Activated T-helper 1 cell treated with anti-CD3 and anti-CD28 coated beads, Interleukin-12 subunit alpha, Interleukin-12 subunit beta, Interleukin-2, Interleukin-4 antibody, amounts not matched to agents 30 ng/mL and 10 ng/mL and 1 ng/mL, durations not matched to agents 14 hours and 24 hours and 36 hours (primary cell): ENCODE measurements around the gene TSPAN3. TPM values are rescaled to one million over a fixed set of nuclear protein-coding genes. Genes with fewer than 3 reads are reported as not detected.

Experiments
- DNase-seq: peaks from one replicate; pipeline ENCODE4 v3.0.0; 2021; ENCODE audit warnings: low spot score
- H3K27ac Mint-ChIP-seq: one replicate; pipeline ENCODE4 v1.8.0; 2021; ENCODE audit warnings: mild to moderate bottlenecking, mixed read lengths
- H3K27me3 Mint-ChIP-seq: one replicate; pipeline ENCODE4 v1.8.0; 2022; ENCODE audit warnings: mild to moderate bottlenecking, moderate library complexity, mixed read lengths; ENCODE audit not compliant: insufficient read depth
- H3K36me3 Mint-ChIP-seq: one replicate; pipeline ENCODE4 v1.8.0; 2021; ENCODE audit warnings: low read depth, mixed read lengths
- H3K4me1 Mint-ChIP-seq: one replicate; pipeline ENCODE4 v1.8.0; 2021; ENCODE audit warnings: low read depth, mixed read lengths
- H3K4me3 Mint-ChIP-seq: one replicate; pipeline ENCODE4 v1.8.0; 2021; ENCODE audit warnings: mild to moderate bottlenecking, moderate library complexity, mixed read lengths
- H3K9me3 Mint-ChIP-seq: one replicate; pipeline ENCODE4 v1.8.0; 2021; ENCODE audit warnings: mixed read lengths
- intact Hi-C: fragments of 100-400 bp; cut with micrococcal nuclease; formaldehyde crosslinking; loops from one replicate; pipeline ENCODE4 v1.15.1; 2024
- total RNA-seq: library from RNA; stranded (reverse); gene quantifications from 2 replicates; pipeline ENCODE4 v1.2.3, GENCODE V29; 2022

The TSPAN3 gene
- total RNA-seq, 1 donor from 2014 or later: 41.5 TPM

GRCh38 chr15:77042245-77042919 lies 28.5 kb downstream of the TSPAN3 start:
- Mint-ChIP-seq H3K36me3 (peaks cover 54% of the 10 kb centered on the region), H3K27ac (no peak overlapping the region), H3K27me3 (no peaks in the 10 kb centered on the region), H3K4me3 (no peak overlapping the region), H3K9me3 (no peaks in the 10 kb centered on the region), H3K4me1 (peaks cover 31% of the 10 kb centered on the region)
- no peak for DNase-seq
- intact Hi-C loops: no loop called here

DNA sequence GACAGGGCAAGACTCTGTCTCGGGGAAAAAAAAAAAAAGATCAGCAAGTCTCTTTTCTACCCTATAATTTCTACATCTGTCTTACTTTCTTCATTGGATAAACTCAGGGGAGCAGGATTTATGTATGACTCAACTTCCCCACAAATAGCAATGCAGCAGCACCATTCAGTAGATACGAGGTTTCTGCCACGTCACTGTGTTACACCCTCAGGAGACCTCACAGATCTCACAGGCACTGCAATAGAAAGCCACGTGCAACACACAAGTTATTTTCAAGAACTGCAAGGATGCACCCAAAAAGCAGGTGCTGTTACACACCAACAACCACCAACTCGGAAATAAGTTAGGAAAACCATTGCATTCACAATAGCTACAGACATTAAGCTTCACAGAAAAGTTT lies 30.2 kb downstream of the TSPAN3 start:
- H3K36me3 Mint-ChIP-seq: peaks cover 58% of the 10 kb centered on the region
- peaks cover 28% of the 10 kb centered on the region for H3K4me1 Mint-ChIP-seq

GRCh38 chr15:77039848-77040247 lies 31.1 kb downstream of the TSPAN3 start:
- intact Hi-C loops: no loop called here
- H3K27me3 Mint-ChIP-seq: no peaks in the 10 kb centered on the region
- DNase-seq: no peak
- no peaks in the 10 kb centered on the region for H3K9me3 Mint-ChIP-seq
- no peak overlapping the region for H3K4me3 Mint-ChIP-seq
- H3K36me3 Mint-ChIP-seq: peaks cover 55% of the 10 kb centered on the region
- peak overlapping the region; percentile 47 for H3K27ac Mint-ChIP-seq
- H3K4me1 Mint-ChIP-seq: peaks cover 20% of the 10 kb centered on the region

More for the DNA sequence above, 30.2 kb downstream of the TSPAN3 start:
- DNase-seq: no peak
- Mint-ChIP-seq H3K27me3 (no peaks in the 10 kb centered on the region), H3K9me3 (no peaks in the 10 kb centered on the region), H3K27ac (peak overlapping the region; percentile 65), H3K4me3 (no peak overlapping the region)
- intact Hi-C loops: no loop called here

DNA sequence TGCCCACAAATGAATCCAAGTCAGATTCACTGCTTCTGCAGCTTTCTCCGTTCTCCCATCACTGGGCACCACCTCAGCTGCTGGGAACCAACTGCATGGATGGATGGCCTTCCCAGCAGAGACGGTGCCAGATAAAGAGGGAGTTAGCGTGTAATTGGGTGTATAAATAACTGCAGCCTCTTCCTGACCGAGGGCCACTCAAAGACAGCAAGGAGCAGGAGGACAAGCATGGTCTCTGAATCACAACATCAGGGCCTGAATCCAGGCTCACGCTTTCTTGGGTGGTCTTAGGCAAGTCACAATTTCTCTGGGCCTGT lies 31.7 kb downstream of the TSPAN3 start:
- Mint-ChIP-seq H3K36me3 (peaks cover 58% of the 10 kb centered on the region), H3K4me3 (no peak overlapping the region), H3K27me3 (no peaks in the 10 kb centered on the region), H3K9me3 (no peaks in the 10 kb centered on the region), H3K27ac (peak overlapping the region; percentile 47), H3K4me1 (peaks cover 20% of the 10 kb centered on the region)
- intact Hi-C loops: no loop called here
- DNase-seq: no peak

GRCh38 chr15:77038312-77039216 lies 32.3 kb downstream of the TSPAN3 start:
- Mint-ChIP-seq H3K27me3 (no peaks in the 10 kb centered on the region), H3K4me3 (no peak overlapping the region), H3K9me3 (no peaks in the 10 kb centered on the region), H3K36me3 (peaks cover 60% of the 10 kb centered on the region), H3K27ac (peak overlapping the region; percentile 47), H3K4me1 (peaks cover 20% of the 10 kb centered on the region)
- DNase-seq: no peak
- intact Hi-C loops: no loop called here

GRCh38 chr15:77037388-77038209 lies 33.3 kb downstream of the TSPAN3 start:
- Mint-ChIP-seq H3K4me3 (no peak overlapping the region), H3K27ac (peak overlapping the region; percentile 83), H3K36me3 (peaks cover 54% of the 10 kb centered on the region), H3K9me3 (no peaks in the 10 kb centered on the region), H3K27me3 (no peaks in the 10 kb centered on the region), H3K4me1 (peaks cover 15% of the 10 kb centered on the region)
- no peak for DNase-seq
- intact Hi-C loops: no loop called here

DNA sequence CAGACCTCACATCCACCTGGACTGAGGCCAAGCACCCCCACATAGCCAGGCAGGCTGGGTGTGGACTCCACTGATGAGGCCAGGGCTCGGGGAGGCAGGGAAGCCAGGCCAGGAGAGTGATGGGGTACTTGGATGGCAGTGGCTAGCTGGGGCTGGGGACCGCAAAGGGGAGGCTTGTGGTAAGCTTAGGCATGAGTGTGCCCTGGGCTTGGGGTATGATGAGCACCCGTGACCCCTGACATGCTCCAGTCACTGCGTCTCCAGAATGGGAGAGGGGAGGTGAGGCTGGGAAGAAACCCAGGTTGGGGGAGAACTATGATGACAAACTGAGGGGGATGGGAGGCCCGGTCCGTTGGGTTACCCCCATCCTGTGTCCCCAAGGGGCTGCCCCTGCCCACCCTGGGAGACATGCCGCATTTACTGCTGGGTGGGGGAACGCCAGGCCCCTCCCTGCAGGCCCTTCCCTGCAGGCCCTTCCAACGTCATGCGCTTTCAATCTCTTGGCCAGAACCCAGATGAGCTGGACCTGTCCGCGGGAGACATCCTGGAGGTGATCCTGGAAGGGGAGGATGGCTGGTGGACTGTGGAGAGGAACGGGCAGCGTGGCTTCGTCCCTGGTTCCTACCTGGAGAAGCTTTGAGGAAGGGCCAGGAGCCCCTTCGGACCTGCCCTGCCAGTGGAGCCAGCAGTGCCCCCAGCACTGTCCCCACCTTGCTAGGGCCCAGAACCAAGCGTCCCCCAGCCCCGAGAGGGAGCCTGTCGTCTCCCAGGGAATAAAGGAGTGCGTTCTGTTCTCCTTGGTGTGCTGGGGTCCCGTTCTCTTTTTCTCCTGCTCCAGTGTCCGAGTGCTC lies 34.1 kb downstream of the TSPAN3 start:
- H3K27me3 Mint-ChIP-seq: no peaks in the 10 kb centered on the region
- intact Hi-C loops: no loop called here
- H3K4me1 Mint-ChIP-seq: peaks cover 15% of the 10 kb centered on the region
- H3K36me3 Mint-ChIP-seq: peaks cover 54% of the 10 kb centered on the region
- no peaks in the 10 kb centered on the region for H3K9me3 Mint-ChIP-seq
- no peak overlapping the region for H3K4me3 Mint-ChIP-seq
- no peak for DNase-seq
- H3K27ac Mint-ChIP-seq: peak overlapping the region; percentile 83

DNA sequence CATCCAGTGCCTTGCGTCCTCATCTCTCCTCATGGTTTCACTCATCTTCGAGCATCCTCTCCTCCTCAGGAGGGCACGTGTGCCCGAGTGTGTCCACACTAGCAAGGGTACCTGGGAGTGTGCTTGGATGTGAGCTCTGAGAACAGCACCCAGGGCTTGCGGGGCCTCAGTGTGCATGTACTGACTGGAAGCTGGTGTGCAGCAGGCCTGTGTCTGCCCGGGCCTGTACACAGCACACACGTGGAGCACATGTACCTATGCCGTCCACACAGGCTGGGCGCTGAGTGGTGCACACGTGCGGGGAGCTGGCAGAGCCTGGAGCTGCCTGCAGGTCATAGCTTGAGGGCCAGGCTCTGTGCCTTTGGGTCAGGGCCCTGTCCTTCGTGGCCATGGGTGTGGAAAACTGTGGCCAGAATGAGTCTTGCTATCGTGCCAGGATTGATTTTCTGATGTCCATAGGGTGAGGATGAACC lies 34.9 kb downstream of the TSPAN3 start:
- no peaks in the 10 kb centered on the region for H3K9me3 Mint-ChIP-seq
- intact Hi-C loops: no loop called here
- H3K27me3 Mint-ChIP-seq: no peaks in the 10 kb centered on the region
- H3K4me1 Mint-ChIP-seq: peaks cover 15% of the 10 kb centered on the region
- no peak for DNase-seq
- H3K4me3 Mint-ChIP-seq: no peak overlapping the region
- H3K36me3 Mint-ChIP-seq: peaks cover 57% of the 10 kb centered on the region
- H3K27ac Mint-ChIP-seq: peak overlapping the region; percentile 83

DNA sequence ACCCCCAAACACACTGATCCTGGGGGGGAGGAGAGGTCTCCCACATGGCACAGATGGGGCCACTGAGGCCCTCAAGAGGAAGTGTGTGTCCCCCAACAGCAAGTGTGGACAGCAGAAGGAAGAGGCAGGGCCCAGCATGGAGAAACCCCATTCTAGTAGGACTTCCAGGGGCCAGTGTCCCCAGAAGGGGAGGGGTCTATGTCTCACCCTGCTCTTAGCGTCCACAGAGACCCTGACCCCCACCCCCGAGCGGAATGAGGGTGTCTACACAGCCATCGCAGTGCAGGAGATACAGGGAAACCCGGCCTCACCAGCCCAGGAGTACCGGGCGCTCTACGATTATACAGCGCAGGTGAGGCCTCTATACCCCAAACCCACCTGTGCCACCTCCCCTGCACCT lies 35.3 kb downstream of the TSPAN3 start:
- peaks cover 11% of the 10 kb centered on the region for H3K4me1 Mint-ChIP-seq
- no peaks in the 10 kb centered on the region for H3K9me3 Mint-ChIP-seq
- no peak overlapping the region for H3K4me3 Mint-ChIP-seq
- no peak for DNase-seq
- intact Hi-C loops: no loop called here
- H3K36me3 Mint-ChIP-seq: peaks cover 53% of the 10 kb centered on the region
- no peaks in the 10 kb centered on the region for H3K27me3 Mint-ChIP-seq
- H3K27ac Mint-ChIP-seq: no peak overlapping the region

- H3K36me3 Mint-ChIP-seq: peaks cover 58% of the 10 kb centered on the region
- H3K27me3 Mint-ChIP-seq: no peaks in the 10 kb centered on the region
- no peaks in the 10 kb centered on the region for H3K9me3 Mint-ChIP-seq
- intact Hi-C loops: no loop called here
- H3K27ac Mint-ChIP-seq: peak overlapping the region; percentile 63
- H3K4me1 Mint-ChIP-seq: peaks cover 7% of the 10 kb centered on the region
- no peak for DNase-seq
- no peak overlapping the region for H3K4me3 Mint-ChIP-seq
Observed at GRCh38 chr15:77034695-77035489, 36.0 kb downstream of the TSPAN3 start.

DNA sequence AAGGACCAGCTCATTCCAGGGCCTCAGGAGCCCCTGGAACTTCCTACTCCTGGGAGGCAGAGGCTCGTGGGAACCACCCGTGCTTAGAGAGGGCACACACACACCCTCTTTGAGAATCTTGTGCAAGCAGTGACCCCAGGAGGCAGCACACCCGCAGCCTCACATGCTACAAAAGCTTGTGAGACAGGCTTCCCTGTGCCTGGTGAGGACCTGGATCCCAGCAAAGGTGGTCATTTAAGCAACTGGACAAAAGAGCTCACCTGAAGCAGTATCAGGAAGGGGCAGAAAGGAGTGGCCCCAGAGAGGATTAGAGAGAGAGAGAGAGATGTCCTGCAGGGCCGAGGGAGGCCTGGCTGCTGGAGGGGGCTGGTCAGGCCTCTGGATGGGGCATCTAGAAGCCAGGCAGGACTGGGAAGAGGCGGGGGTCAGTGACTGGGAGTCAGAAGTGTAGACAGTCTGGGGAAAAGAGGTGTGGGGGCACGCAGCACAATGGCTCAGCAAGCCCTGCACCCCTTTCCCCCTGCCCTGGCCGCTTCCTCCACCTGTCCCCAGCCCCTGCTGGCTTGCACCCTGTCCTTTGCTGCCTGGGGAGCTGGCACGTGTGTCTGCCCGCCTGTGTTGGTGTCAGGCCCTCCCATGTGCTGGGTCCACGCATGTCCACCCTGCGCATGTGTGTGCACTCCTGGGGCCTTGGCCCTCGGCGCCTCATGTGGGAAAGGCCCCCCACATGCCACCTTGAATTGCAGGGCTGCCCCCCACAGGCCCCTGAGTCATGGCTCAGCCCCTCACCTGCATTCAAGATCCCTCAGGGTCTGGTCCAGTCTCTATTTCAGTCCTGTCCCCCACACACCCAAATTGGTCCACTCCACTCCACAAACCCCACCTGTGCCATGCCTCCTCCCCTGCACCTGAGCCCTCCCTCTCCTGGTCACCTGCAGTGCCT lies 36.9 kb downstream of the TSPAN3 start:
- Mint-ChIP-seq H3K9me3 (no peaks in the 10 kb centered on the region), H3K36me3 (peaks cover 56% of the 10 kb centered on the region), H3K27me3 (no peaks in the 10 kb centered on the region), H3K4me1 (peaks cover 7% of the 10 kb centered on the region), H3K4me3 (no peak overlapping the region), H3K27ac (peak overlapping the region; percentile 70)
- DNase-seq: no peak
- intact Hi-C loops: no loop called here
